ENCODE data around the gene CCDC63.

CCDC63 gene

GRCh38 chr12:110865521-110865920, 18.7 kb downstream of the CCDC63 start:
- no peak for DNase-seq (ENCODE audit: low read depth)
- no peak for TF ChIP-seq CTCF (conservative IDR thresholded peaks at IDR 0.05; ENCODE audit: control insufficient read depth, insufficient read depth, low read depth, low read length)
- H3K4me3 ChIP-seq (ENCODE audit: control insufficient read depth, low read depth, low read length) = no peak overlapping the region

- DNase-seq (ENCODE audit: low read depth) = no peak
- no peak for TF ChIP-seq CTCF (conservative IDR thresholded peaks at IDR 0.05; ENCODE audit: control insufficient read depth, insufficient read depth, low read depth, low read length)
- no peak overlapping the region for H3K4me3 ChIP-seq (ENCODE audit: control insufficient read depth, low read depth, low read length)
Measured at GRCh38 chr12:110869026-110869425, 22.2 kb downstream of the CCDC63 start.

- no peak for TF ChIP-seq CTCF (conservative IDR thresholded peaks at IDR 0.05; ENCODE audit: control insufficient read depth, insufficient read depth, low read depth, low read length)
- no peak overlapping the region for H3K4me3 ChIP-seq (ENCODE audit: control insufficient read depth, low read depth, low read length)
- no peak for DNase-seq (ENCODE audit: low read depth)
Measured at GRCh38 chr12:110869803-110870202, 23.0 kb downstream of the CCDC63 start.

GRCh38 chr12:110872100-110872499, 25.3 kb downstream of the CCDC63 start:
- no peak overlapping the region for H3K4me3 ChIP-seq (ENCODE audit: control insufficient read depth, low read depth, low read length)
- TF ChIP-seq CTCF (conservative IDR thresholded peaks at IDR 0.05; ENCODE audit: control insufficient read depth, insufficient read depth, low read depth, low read length) = no peak
- no peak for DNase-seq (ENCODE audit: low read depth)

- DNase-seq (ENCODE audit: low read depth) = no peak
- TF ChIP-seq CTCF (conservative IDR thresholded peaks at IDR 0.05; ENCODE audit: control insufficient read depth, insufficient read depth, low read depth, low read length) = no peak
- H3K4me3 ChIP-seq (ENCODE audit: control insufficient read depth, low read depth, low read length) = no peak overlapping the region
Measured at GRCh38 chr12:110874351-110874750, 27.6 kb downstream of the CCDC63 start.

GRCh38 chr12:110874781-110875180, 28.0 kb downstream of the CCDC63 start:
- TF ChIP-seq CTCF (conservative IDR thresholded peaks at IDR 0.05; ENCODE audit: control insufficient read depth, insufficient read depth, low read depth, low read length) = no peak
- no peak overlapping the region for H3K4me3 ChIP-seq (ENCODE audit: control insufficient read depth, low read depth, low read length)
- DNase-seq (ENCODE audit: low read depth) = no peak

GRCh38 chr12:110880651-110881050, 33.9 kb downstream of the CCDC63 start:
- no peak overlapping the region for H3K4me3 ChIP-seq (ENCODE audit: control insufficient read depth, low read depth, low read length)
- no peak for DNase-seq (ENCODE audit: low read depth)
- no peak for TF ChIP-seq CTCF (conservative IDR thresholded peaks at IDR 0.05; ENCODE audit: control insufficient read depth, insufficient read depth, low read depth, low read length)

Data from fibroblast of mammary gland (primary cell).